ENCODE results near the gene TM9SF2.

The TM9SF2 gene

GRCh38 chr13:99572921-99573320 lies 71.6 kb downstream of the TM9SF2 start:
- ATAC-seq (no peak), DNase-seq (ENCODE audit: low spot score in 2 of 2) (no peak)
- H3K27ac Mint-ChIP-seq: no peak overlapping the region
- H3K36me3 Mint-ChIP-seq: no peaks in the 10 kb centered on the region
- H3K4me3 Mint-ChIP-seq: no peak overlapping the region
- H3K9me3 Mint-ChIP-seq: peaks cover 5% of the 10 kb centered on the region
- H3K4me1 Mint-ChIP-seq: no peaks in the 10 kb centered on the region

GRCh38 chr13:99575376-99576120 lies 74.3 kb downstream of the TM9SF2 start:
- DNase-seq (ENCODE audit: low spot score in 2 of 2): no peak
- H3K9me3 Mint-ChIP-seq: no peaks in the 10 kb centered on the region
- H3K4me1 Mint-ChIP-seq: peaks cover 9% of the 10 kb centered on the region
- H3K4me3 Mint-ChIP-seq: no peak overlapping the region
- H3K27ac Mint-ChIP-seq: no peak overlapping the region
- no peaks in the 10 kb centered on the region for H3K36me3 Mint-ChIP-seq
- ATAC-seq: no peak

- Mint-ChIP-seq H3K9me3 (no peaks in the 10 kb centered on the region), H3K27ac (no peak overlapping the region), H3K4me1 (peaks cover 9% of the 10 kb centered on the region), H3K4me3 (no peak overlapping the region), H3K36me3 (no peaks in the 10 kb centered on the region)
- no peak for ATAC-seq
- no peak for DNase-seq (ENCODE audit: low spot score in 2 of 2)
Measured at GRCh38 chr13:99577934-99578917, 77.0 kb downstream of the TM9SF2 start.

- Mint-ChIP-seq H3K4me1 (peaks cover 9% of the 10 kb centered on the region), H3K9me3 (no peaks in the 10 kb centered on the region), H3K4me3 (no peak overlapping the region), H3K27ac (no peak overlapping the region), H3K36me3 (no peaks in the 10 kb centered on the region)
- no peak for ATAC-seq
- no peak for DNase-seq (ENCODE audit: low spot score in 2 of 2)
Measured at GRCh38 chr13:99580500-99581268, 79.4 kb downstream of the TM9SF2 start.

GRCh38 chr13:99582511-99582910 lies 81.2 kb downstream of the TM9SF2 start:
- no peaks in the 10 kb centered on the region for H3K9me3 Mint-ChIP-seq
- H3K4me3 Mint-ChIP-seq: no peak overlapping the region
- no peak for DNase-seq (ENCODE audit: low spot score in 2 of 2)
- H3K27ac Mint-ChIP-seq: no peak overlapping the region
- peaks cover 9% of the 10 kb centered on the region for H3K4me1 Mint-ChIP-seq
- no peaks in the 10 kb centered on the region for H3K36me3 Mint-ChIP-seq
- no peak for ATAC-seq

GRCh38 chr13:99585609-99586008 lies 84.3 kb downstream of the TM9SF2 start:
- ATAC-seq: no peak
- Mint-ChIP-seq H3K4me3 (no peak overlapping the region), H3K36me3 (no peaks in the 10 kb centered on the region), H3K4me1 (no peaks in the 10 kb centered on the region), H3K9me3 (no peaks in the 10 kb centered on the region), H3K27ac (no peak overlapping the region)
- DNase-seq (ENCODE audit: low spot score in 2 of 2): no peak

- DNase-seq (ENCODE audit: low spot score in 2 of 2) (no peak), ATAC-seq (no peak)
- H3K9me3 Mint-ChIP-seq: no peaks in the 10 kb centered on the region
- no peak overlapping the region for H3K27ac Mint-ChIP-seq
- H3K4me1 Mint-ChIP-seq: no peaks in the 10 kb centered on the region
- H3K4me3 Mint-ChIP-seq: no peak overlapping the region
- H3K36me3 Mint-ChIP-seq: no peaks in the 10 kb centered on the region
Measured at GRCh38 chr13:99587021-99587420, 85.7 kb downstream of the TM9SF2 start.

GRCh38 chr13:99587893-99588606 lies 86.8 kb downstream of the TM9SF2 start:
- Mint-ChIP-seq H3K9me3 (no peaks in the 10 kb centered on the region), H3K4me3 (no peak overlapping the region), H3K36me3 (no peaks in the 10 kb centered on the region), H3K27ac (no peak overlapping the region), H3K4me1 (no peaks in the 10 kb centered on the region)
- no peak for ATAC-seq
- no peak for DNase-seq (ENCODE audit: low spot score in 2 of 2)

- Mint-ChIP-seq H3K4me3 (no peak overlapping the region), H3K36me3 (no peaks in the 10 kb centered on the region), H3K9me3 (no peaks in the 10 kb centered on the region), H3K27ac (no peak overlapping the region), H3K4me1 (no peaks in the 10 kb centered on the region)
- ATAC-seq: no peak
- DNase-seq (ENCODE audit: low spot score in 2 of 2): no peak
Measured at GRCh38 chr13:99589575-99589974, 88.3 kb downstream of the TM9SF2 start.

GRCh38 chr13:99590519-99591011 lies 89.3 kb downstream of the TM9SF2 start:
- Mint-ChIP-seq H3K4me3 (no peak overlapping the region), H3K36me3 (no peaks in the 10 kb centered on the region), H3K4me1 (no peaks in the 10 kb centered on the region), H3K27ac (no peak overlapping the region), H3K9me3 (no peaks in the 10 kb centered on the region)
- no peak for DNase-seq (ENCODE audit: low spot score in 2 of 2)
- no peak for ATAC-seq

GRCh38 chr13:99596180-99596579 lies 94.9 kb downstream of the TM9SF2 start:
- DNase-seq (ENCODE audit: low spot score in 2 of 2) (no peak), ATAC-seq (no peak)
- Mint-ChIP-seq H3K4me1 (peaks cover 3% of the 10 kb centered on the region), H3K9me3 (no peaks in the 10 kb centered on the region), H3K4me3 (no peak overlapping the region), H3K36me3 (no peaks in the 10 kb centered on the region), H3K27ac (no peak overlapping the region)

- H3K36me3 Mint-ChIP-seq: no peaks in the 10 kb centered on the region
- no peak overlapping the region for H3K27ac Mint-ChIP-seq
- H3K4me1 Mint-ChIP-seq: peaks cover 19% of the 10 kb centered on the region
- no peak for ATAC-seq
- H3K9me3 Mint-ChIP-seq: no peaks in the 10 kb centered on the region
- DNase-seq (ENCODE audit: low spot score in 2 of 2): no peak
- H3K4me3 Mint-ChIP-seq: no peak overlapping the region
Measured at GRCh38 chr13:99600318-99600717, 99.0 kb downstream of the TM9SF2 start.

- Mint-ChIP-seq H3K36me3 (no peaks in the 10 kb centered on the region), H3K27ac (no peak overlapping the region), H3K4me1 (peaks cover 28% of the 10 kb centered on the region), H3K4me3 (peak overlapping the region; percentile 34), H3K9me3 (no peaks in the 10 kb centered on the region)
- no peak for DNase-seq (ENCODE audit: low spot score in 2 of 2)
- no peak for ATAC-seq
Measured at GRCh38 chr13:99601535-99601934, 100.3 kb downstream of the TM9SF2 start.

GRCh38 chr13:99604636-99605035 lies 103.4 kb downstream of the TM9SF2 start:
- no peak overlapping the region for H3K27ac Mint-ChIP-seq
- DNase-seq (ENCODE audit: low spot score in 2 of 2) (no peak), ATAC-seq (no peak)
- H3K9me3 Mint-ChIP-seq: no peaks in the 10 kb centered on the region
- H3K4me3 Mint-ChIP-seq: peak overlapping the region; percentile 81
- H3K36me3 Mint-ChIP-seq: no peaks in the 10 kb centered on the region
- H3K4me1 Mint-ChIP-seq: peaks cover 35% of the 10 kb centered on the region
